Measurements from ENCODE around the gene ASCC1. TPM values are rescaled to one million over a fixed set of nuclear protein-coding genes. Genes with fewer than 3 reads are reported as not detected.

ASCC1 gene
- total RNA-seq, 1 donor from 2014 or later, result 33.9 TPM

GRCh38 chr10:72050873-72051272, 165.2 kb downstream of the ASCC1 start:
- Histone ChIP-seq H3K36me3 (ENCODE audit: insufficient read depth, low read length) (no peaks in the 10 kb centered on the region), H3K27ac (ENCODE audit: low read depth, low read length) (no peak overlapping the region), H2AFZ (ENCODE audit: low read depth, low read length) (no peak overlapping the region), H3K4me2 (ENCODE audit: low read length) (no peak overlapping the region), H3K79me2 (ENCODE audit: insufficient read depth, low read length) (no peaks in the 10 kb centered on the region), H3K4me1 (ENCODE audit: insufficient read depth, low read length) (no peaks in the 10 kb centered on the region), H3K9ac (ENCODE audit: low read length) (no peak overlapping the region), H3K4me3 (ENCODE audit: insufficient read depth, low read depth, low read length) (no peak overlapping the region), H3K9me3 (ENCODE audit: insufficient read depth, low read depth, low read length) (no peaks in the 10 kb centered on the region), H4K20me1 (ENCODE audit: insufficient read depth, low read length) (no peaks in the 10 kb centered on the region), H3K27me3 (ENCODE audit: insufficient read depth, low read length) (peaks cover 6% of the 10 kb centered on the region)
- Mint-ChIP-seq H3K27me3 (ENCODE audit: low read depth, unreplicated experiment) (peaks cover 10% of the 10 kb centered on the region), H3K36me3 (ENCODE audit: low read depth, unreplicated experiment) (peaks cover 5% of the 10 kb centered on the region), H3K4me3 (ENCODE audit: unreplicated experiment) (no peak overlapping the region), H3K27ac (ENCODE audit: unreplicated experiment) (no peak overlapping the region), H3K9me3 (ENCODE audit: unreplicated experiment) (peaks cover 3% of the 10 kb centered on the region), H3K4me1 (ENCODE audit: low read depth, unreplicated experiment) (peaks cover 1% of the 10 kb centered on the region)
- DNase-seq (ENCODE audit: low read depth) (no peak), FAIRE-seq (no peak)
- TF ChIP-seq, protein P1, sequence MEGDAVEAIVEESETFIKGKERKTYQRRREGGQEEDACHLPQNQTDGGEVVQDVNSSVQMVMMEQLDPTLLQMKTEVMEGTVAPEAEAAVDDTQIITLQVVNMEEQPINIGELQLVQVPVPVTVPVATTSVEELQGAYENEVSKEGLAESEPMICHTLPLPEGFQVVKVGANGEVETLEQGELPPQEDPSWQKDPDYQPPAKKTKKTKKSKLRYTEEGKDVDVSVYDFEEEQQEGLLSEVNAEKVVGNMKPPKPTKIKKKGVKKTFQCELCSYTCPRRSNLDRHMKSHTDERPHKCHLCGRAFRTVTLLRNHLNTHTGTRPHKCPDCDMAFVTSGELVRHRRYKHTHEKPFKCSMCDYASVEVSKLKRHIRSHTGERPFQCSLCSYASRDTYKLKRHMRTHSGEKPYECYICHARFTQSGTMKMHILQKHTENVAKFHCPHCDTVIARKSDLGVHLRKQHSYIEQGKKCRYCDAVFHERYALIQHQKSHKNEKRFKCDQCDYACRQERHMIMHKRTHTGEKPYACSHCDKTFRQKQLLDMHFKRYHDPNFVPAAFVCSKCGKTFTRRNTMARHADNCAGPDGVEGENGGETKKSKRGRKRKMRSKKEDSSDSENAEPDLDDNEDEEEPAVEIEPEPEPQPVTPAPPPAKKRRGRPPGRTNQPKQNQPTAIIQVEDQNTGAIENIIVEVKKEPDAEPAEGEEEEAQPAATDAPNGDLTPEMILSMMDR (IDR thresholded peaks at IDR 0.05; ENCODE audit: insufficient read depth, low read depth, low read length), result no peak
- no peak for TF ChIP-seq EZH2 (IDR thresholded peaks at IDR 0.05; ENCODE audit: insufficient read depth, low read length)

GRCh38 chr10:72049969-72050781, 165.9 kb downstream of the ASCC1 start:
- Histone ChIP-seq H3K4me2 (ENCODE audit: low read length) (no peak overlapping the region), H3K79me2 (ENCODE audit: insufficient read depth, low read length) (no peaks in the 10 kb centered on the region), H3K27ac (ENCODE audit: low read depth, low read length) (no peak overlapping the region), H3K4me3 (ENCODE audit: insufficient read depth, low read depth, low read length) (no peak overlapping the region), H4K20me1 (ENCODE audit: insufficient read depth, low read length) (no peaks in the 10 kb centered on the region), H3K9me3 (ENCODE audit: insufficient read depth, low read depth, low read length) (no peaks in the 10 kb centered on the region), H3K36me3 (ENCODE audit: insufficient read depth, low read length) (no peaks in the 10 kb centered on the region), H2AFZ (ENCODE audit: low read depth, low read length) (no peak overlapping the region), H3K27me3 (ENCODE audit: insufficient read depth, low read length) (peaks cover 4% of the 10 kb centered on the region), H3K9ac (ENCODE audit: low read length) (no peak overlapping the region), H3K4me1 (ENCODE audit: insufficient read depth, low read length) (no peaks in the 10 kb centered on the region)
- FAIRE-seq, result no peak
- Mint-ChIP-seq H3K4me3 (ENCODE audit: unreplicated experiment) (no peak overlapping the region), H3K4me1 (ENCODE audit: low read depth, unreplicated experiment) (peaks cover 1% of the 10 kb centered on the region), H3K36me3 (ENCODE audit: low read depth, unreplicated experiment) (peaks cover 5% of the 10 kb centered on the region), H3K9me3 (ENCODE audit: unreplicated experiment) (peaks cover 3% of the 10 kb centered on the region), H3K27me3 (ENCODE audit: low read depth, unreplicated experiment) (peaks cover 8% of the 10 kb centered on the region), H3K27ac (ENCODE audit: unreplicated experiment) (no peak overlapping the region)
- no peak for DNase-seq (ENCODE audit: low read depth)
- TF ChIP-seq, protein P1 (IDR thresholded peaks at IDR 0.05; ENCODE audit: insufficient read depth, low read depth, low read length), result no peak
- TF ChIP-seq EZH2 (IDR thresholded peaks at IDR 0.05; ENCODE audit: insufficient read depth, low read length), result no peak

GRCh38 chr10:72049472-72049871, 166.6 kb downstream of the ASCC1 start:
- no peak for FAIRE-seq
- peaks cover 6% of the 10 kb centered on the region for H3K4me1 Mint-ChIP-seq (ENCODE audit: low read depth, unreplicated experiment)
- Histone ChIP-seq H3K79me2 (ENCODE audit: insufficient read depth, low read length) (no peaks in the 10 kb centered on the region), H3K4me1 (ENCODE audit: insufficient read depth, low read length) (no peaks in the 10 kb centered on the region), H3K36me3 (ENCODE audit: insufficient read depth, low read length) (no peaks in the 10 kb centered on the region), H3K9ac (ENCODE audit: low read length) (no peak overlapping the region), H3K27ac (ENCODE audit: low read depth, low read length) (no peak overlapping the region), H4K20me1 (ENCODE audit: insufficient read depth, low read length) (no peaks in the 10 kb centered on the region), H3K4me2 (ENCODE audit: low read length) (no peak overlapping the region), H3K9me3 (ENCODE audit: insufficient read depth, low read depth, low read length) (no peaks in the 10 kb centered on the region), H3K27me3 (ENCODE audit: insufficient read depth, low read length) (peaks cover 4% of the 10 kb centered on the region), H3K4me3 (ENCODE audit: insufficient read depth, low read depth, low read length) (no peak overlapping the region), H2AFZ (ENCODE audit: low read depth, low read length) (no peak overlapping the region)
- peaks cover 5% of the 10 kb centered on the region for H3K36me3 Mint-ChIP-seq (ENCODE audit: low read depth, unreplicated experiment)
- no peak overlapping the region for H3K27ac Mint-ChIP-seq (ENCODE audit: unreplicated experiment)
- peaks cover 8% of the 10 kb centered on the region for H3K27me3 Mint-ChIP-seq (ENCODE audit: low read depth, unreplicated experiment)
- no peak for DNase-seq (ENCODE audit: low read depth)
- TF ChIP-seq, protein P1 (IDR thresholded peaks at IDR 0.05; ENCODE audit: insufficient read depth, low read depth, low read length), result no peak
- no peak for TF ChIP-seq EZH2 (IDR thresholded peaks at IDR 0.05; ENCODE audit: insufficient read depth, low read length)
- H3K4me3 Mint-ChIP-seq (ENCODE audit: unreplicated experiment), result no peak overlapping the region
- peaks cover 3% of the 10 kb centered on the region for H3K9me3 Mint-ChIP-seq (ENCODE audit: unreplicated experiment)
